D341Med (cell line): Measurements from ENCODE around the gene PALD1.

Source experiments
- DNase-seq: peaks from one replicate; pipeline ENCODE4 v3.0.0; 2012; ENCODE audit warnings: low spot score

Gene PALD1

GRCh38 chr10:70557086-70557845, 78.7 kb downstream of the PALD1 start:
- no peak for DNase-seq

- DNase-seq, result no peak
Observed at GRCh38 chr10:70557876-70558275, 79.3 kb downstream of the PALD1 start.

GRCh38 chr10:70558295-70558694, 79.7 kb downstream of the PALD1 start:
- no peak for DNase-seq

- DNase-seq, result peak; percentile 52
Observed at GRCh38 chr10:70558871-70559810, 80.6 kb downstream of the PALD1 start.

- DNase-seq, result no peak
Observed at GRCh38 chr10:70559861-70560260, 81.3 kb downstream of the PALD1 start.

GRCh38 chr10:70560511-70560941, 82.0 kb downstream of the PALD1 start:
- no peak for DNase-seq

- DNase-seq, result no peak
Observed at GRCh38 chr10:70561070-70561469, 82.5 kb downstream of the PALD1 start.

- no peak for DNase-seq
Observed at GRCh38 chr10:70561558-70561957, 83.0 kb downstream of the PALD1 start.

- no peak for DNase-seq
Observed at GRCh38 chr10:70562036-70562755, 83.6 kb downstream of the PALD1 start.

GRCh38 chr10:70563230-70563629, 84.7 kb downstream of the PALD1 start:
- no peak for DNase-seq

GRCh38 chr10:70564113-70564725, 85.7 kb downstream of the PALD1 start:
- DNase-seq, result no peak

- no peak for DNase-seq
Observed at GRCh38 chr10:70564901-70565351, 86.4 kb downstream of the PALD1 start.

- no peak for DNase-seq
Observed at GRCh38 chr10:70565556-70566514, 87.3 kb downstream of the PALD1 start.

GRCh38 chr10:70566515-70567290, 88.1 kb downstream of the PALD1 start:
- no peak for DNase-seq

GRCh38 chr10:70567603-70568002, 89.0 kb downstream of the PALD1 start:
- no peak for DNase-seq

GRCh38 chr10:70568113-70568512, 89.5 kb downstream of the PALD1 start:
- no peak for DNase-seq

- no peak for DNase-seq
Observed at GRCh38 chr10:70568781-70569495, 90.4 kb downstream of the PALD1 start.

GRCh38 chr10:70571236-70571635, 92.7 kb downstream of the PALD1 start:
- no peak for DNase-seq
